ENCODE data around the gene C19orf85. TPM values are rescaled to one million over a fixed set of nuclear protein-coding genes. Genes with fewer than 3 reads are reported as not detected.

Gene C19orf85
- total and polyA plus RNA-seq, 10 of the 15 experiments (the other 5 are each of a cell fraction or from before 2014, with no cell fraction given) = not detected

GRCh38 chr19:55491546-55492360 is 27.2 kb upstream of the C19orf85 start:
- Histone ChIP-seq H3K27me3 (replicated peaks in 1 of 2; ENCODE audit: control insufficient read depth in 2 of 2, insufficient read depth in 2 of 2, low read length in 1 of 2) (no peaks in the 10 kb centered on the region; a peak in 1 of 4 replicates), H3K36me3 (ENCODE audit: control insufficient read depth in 2 of 2, insufficient read depth in 2 of 2, low read length in 1 of 2) (no peaks in the 10 kb centered on the region), H2AFZ (ENCODE audit: control insufficient read depth, low read depth, low read length) (no peak overlapping the region), H4K20me1 (ENCODE audit: control insufficient read depth, insufficient read depth) (no peaks in the 10 kb centered on the region), H3K79me2 (ENCODE audit: control insufficient read depth, insufficient read depth, low read length) (no peaks in the 10 kb centered on the region), H3K27ac (ENCODE audit: control insufficient read depth, insufficient read depth) (no peak overlapping the region), H3K4me2 (ENCODE audit: control insufficient read depth, insufficient read depth) (no peak overlapping the region), H3K9me3 (replicated peaks; ENCODE audit: control insufficient read depth, insufficient read depth, low read length) (no peaks in the 10 kb centered on the region), H3K4me3 (no peak overlapping the region), H3K9ac (ENCODE audit: control insufficient read depth, insufficient read depth, low read length) (no peak overlapping the region), H3K4me1 (ENCODE audit: control insufficient read depth, insufficient read depth, low read length) (no peaks in the 10 kb centered on the region; the same call in 1 of the 2 replicates)
- no peak for FAIRE-seq
- BruUV-seq (replicated peaks) = no TSS peak
- CTCF ChIA-PET = interaction anchor here (2.5 kb wide), 1 partner anchor 12 kb away, joined by 9 read pairs; no protein-coding TSS in a partner anchor
- in situ Hi-C loops (cut with MboI) (no loop called here), intact Hi-C loops (cut with micrococcal nuclease; ENCODE audit: unreplicated experiment) (no loop called here)
- SMC1A ChIA-PET (ENCODE audit: uncharacterized antibody, unreplicated experiment) = no interaction called here
- no peak for ATAC-seq
- RAD21 ChIA-PET (ENCODE audit: unreplicated experiment) = no interaction called here
- no peak for DNase-seq (ENCODE audit: low read depth, low spot score)
- WGBS (ENCODE audit: insufficient coverage, insufficient replicate concordance, low lambda C conversion rate, missing lambda C conversion rate) = 47% methylated on average over 23 of the region's 24 CpGs
- POLR2A ChIA-PET = no interaction called here
- no peak for TF ChIP-seq ESRRA (IDR thresholded peaks at IDR 0.05; ENCODE audit: low read length)
- TF ChIP-seq RB1 (IDR thresholded peaks at IDR 0.05; ENCODE audit: borderline replicate concordance) = no peak
- TF ChIP-seq NBN (IDR thresholded peaks at IDR 0.05) = no peak
- TF ChIP-seq BRCA1 (IDR thresholded peaks at IDR 0.05; ENCODE audit: low read depth, low read length) = no peak
- TF ChIP-seq KLF5 (IDR thresholded peaks at IDR 0.05; ENCODE audit: partially characterized antibody) = no peak
- no peak for TF ChIP-seq ZBED1 (IDR thresholded peaks at IDR 0.05; ENCODE audit: borderline replicate concordance)
- TF ChIP-seq ZNF687 (IDR thresholded peaks at IDR 0.05) = no peak
- TF ChIP-seq KDM1A (IDR thresholded peaks at IDR 0.05; ENCODE audit: borderline replicate concordance) = no peak
- TF ChIP-seq CUX1 (IDR thresholded peaks at IDR 0.05; ENCODE audit: insufficient replicate concordance, low read depth, low read length) = no peak
- TF ChIP-seq HDGF (IDR thresholded peaks at IDR 0.05) = no peak
- no peak for TF ChIP-seq NRF1 (conservative IDR thresholded peaks at IDR 0.05; ENCODE audit: low read depth, low read length)
- no peak for TF ChIP-seq RUNX3 (IDR thresholded peaks at IDR 0.05; ENCODE audit: low read length)
- TF ChIP-seq ZNF217 (IDR thresholded peaks at IDR 0.05) = no peak
- TF ChIP-seq SREBF2 (IDR thresholded peaks at IDR 0.05; ENCODE audit: low read length) = no peak

Measured in GM12878 (cell line).